ENCODE results near the gene TOMM40L. TPM values are rescaled to one million over a fixed set of nuclear protein-coding genes. Genes with fewer than 3 reads are reported as not detected.

The TOMM40L gene
- total RNA-seq, 1 donor from 2014 or later, result 11.6 TPM

DNA sequence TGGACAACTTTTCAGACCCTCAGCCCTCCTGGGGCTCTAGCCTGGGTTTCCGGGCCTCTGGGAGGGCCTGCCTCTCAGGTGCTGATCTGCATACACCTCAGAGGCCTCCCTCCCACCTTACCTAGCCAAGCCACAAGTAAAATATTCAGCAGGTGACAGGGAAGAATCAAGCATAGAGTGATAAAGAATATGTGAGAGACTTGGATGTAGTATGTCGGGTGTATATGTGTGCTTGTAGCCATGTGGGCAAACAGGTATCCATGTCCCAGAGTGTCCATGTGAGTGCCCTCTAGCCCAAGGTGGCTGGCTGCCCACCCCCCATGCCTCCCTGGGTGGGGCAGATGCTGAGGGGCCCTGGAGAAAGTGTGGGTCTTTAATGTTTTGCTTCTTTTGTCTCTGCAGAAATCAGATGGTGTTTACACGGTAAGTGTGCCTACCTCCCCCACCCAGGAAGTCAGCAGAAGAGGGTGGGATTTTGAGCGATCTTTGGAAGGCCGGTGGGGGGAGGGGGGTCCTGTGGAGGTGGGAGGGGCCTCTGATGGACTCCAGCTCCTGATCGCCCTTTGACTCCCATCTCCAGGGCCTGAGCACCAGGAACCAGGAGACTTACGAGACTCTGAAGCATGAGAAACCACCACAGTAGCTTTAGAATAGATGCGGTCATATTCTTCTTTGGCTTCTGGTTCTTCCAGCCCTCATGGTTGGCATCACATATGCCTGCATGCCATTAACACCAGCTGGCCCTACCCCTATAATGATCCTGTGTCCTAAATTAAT is 7.4 kb upstream of the TOMM40L start:
- peak overlapping the region; percentile 28 for H3K4me3 ChIP-seq
- ATAC-seq, result no peak
- TF ChIP-seq, protein P1, sequence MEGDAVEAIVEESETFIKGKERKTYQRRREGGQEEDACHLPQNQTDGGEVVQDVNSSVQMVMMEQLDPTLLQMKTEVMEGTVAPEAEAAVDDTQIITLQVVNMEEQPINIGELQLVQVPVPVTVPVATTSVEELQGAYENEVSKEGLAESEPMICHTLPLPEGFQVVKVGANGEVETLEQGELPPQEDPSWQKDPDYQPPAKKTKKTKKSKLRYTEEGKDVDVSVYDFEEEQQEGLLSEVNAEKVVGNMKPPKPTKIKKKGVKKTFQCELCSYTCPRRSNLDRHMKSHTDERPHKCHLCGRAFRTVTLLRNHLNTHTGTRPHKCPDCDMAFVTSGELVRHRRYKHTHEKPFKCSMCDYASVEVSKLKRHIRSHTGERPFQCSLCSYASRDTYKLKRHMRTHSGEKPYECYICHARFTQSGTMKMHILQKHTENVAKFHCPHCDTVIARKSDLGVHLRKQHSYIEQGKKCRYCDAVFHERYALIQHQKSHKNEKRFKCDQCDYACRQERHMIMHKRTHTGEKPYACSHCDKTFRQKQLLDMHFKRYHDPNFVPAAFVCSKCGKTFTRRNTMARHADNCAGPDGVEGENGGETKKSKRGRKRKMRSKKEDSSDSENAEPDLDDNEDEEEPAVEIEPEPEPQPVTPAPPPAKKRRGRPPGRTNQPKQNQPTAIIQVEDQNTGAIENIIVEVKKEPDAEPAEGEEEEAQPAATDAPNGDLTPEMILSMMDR (IDR thresholded peaks at IDR 0.05), result no peak
- peaks cover 19% of the 10 kb centered on the region for H3K36me3 ChIP-seq
- no peaks in the 10 kb centered on the region for H3K27me3 ChIP-seq
- intact Hi-C loops (cut with DNase I), result no loop called here
- H3K4me1 ChIP-seq, result no peaks in the 10 kb centered on the region
- no peak overlapping the region for H3K27ac ChIP-seq
- no peak for DNase-seq
- no peaks in the 10 kb centered on the region for H3K9me3 ChIP-seq

DNA sequence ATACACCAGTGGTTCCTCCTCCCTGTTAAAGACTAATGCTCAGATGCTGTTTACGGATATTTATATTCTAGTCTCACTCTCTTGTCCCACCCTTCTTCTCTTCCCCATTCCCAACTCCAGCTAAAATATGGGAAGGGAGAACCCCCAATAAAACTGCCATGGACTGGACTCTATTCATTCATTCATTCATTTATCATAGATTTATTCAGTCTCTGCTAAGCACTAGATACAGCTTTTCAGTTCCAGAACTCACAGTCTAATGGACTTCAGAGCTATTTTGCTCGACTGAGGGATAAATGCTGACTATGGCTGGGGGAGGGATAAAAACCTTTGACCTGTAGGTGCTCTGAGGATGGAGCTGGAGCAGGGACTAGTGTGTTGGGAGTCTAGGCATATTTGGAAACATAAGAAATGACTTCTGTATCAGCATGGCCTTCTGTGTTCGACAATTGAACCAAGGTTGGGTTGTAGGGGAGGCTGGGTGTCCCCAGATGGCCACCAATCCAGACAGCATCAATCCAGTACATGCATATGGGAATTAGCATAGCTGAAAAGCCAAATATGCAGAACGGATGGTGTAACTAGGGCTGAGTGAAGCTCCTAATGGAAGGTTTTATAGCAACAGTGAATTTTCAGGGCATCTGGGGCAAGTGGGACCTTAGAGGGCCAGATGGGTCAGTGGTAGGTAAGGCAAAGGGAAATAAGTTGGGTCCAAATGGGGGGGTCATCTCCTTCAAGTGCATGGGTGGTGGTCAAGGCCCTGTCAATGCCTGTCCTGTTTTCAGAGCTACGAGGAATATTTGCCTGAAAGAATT is 6.6 kb upstream of the TOMM40L start:
- H3K27me3 ChIP-seq, result no peaks in the 10 kb centered on the region
- H3K36me3 ChIP-seq, result peaks cover 11% of the 10 kb centered on the region
- H3K27ac ChIP-seq, result no peak overlapping the region
- H3K9me3 ChIP-seq, result no peaks in the 10 kb centered on the region
- TF ChIP-seq, protein P1 (IDR thresholded peaks at IDR 0.05), result no peak
- H3K4me1 ChIP-seq, result no peaks in the 10 kb centered on the region
- no peak for DNase-seq
- ATAC-seq, result no peak
- no peak overlapping the region for H3K4me3 ChIP-seq
- intact Hi-C loops (cut with DNase I), result no loop called here

DNA sequence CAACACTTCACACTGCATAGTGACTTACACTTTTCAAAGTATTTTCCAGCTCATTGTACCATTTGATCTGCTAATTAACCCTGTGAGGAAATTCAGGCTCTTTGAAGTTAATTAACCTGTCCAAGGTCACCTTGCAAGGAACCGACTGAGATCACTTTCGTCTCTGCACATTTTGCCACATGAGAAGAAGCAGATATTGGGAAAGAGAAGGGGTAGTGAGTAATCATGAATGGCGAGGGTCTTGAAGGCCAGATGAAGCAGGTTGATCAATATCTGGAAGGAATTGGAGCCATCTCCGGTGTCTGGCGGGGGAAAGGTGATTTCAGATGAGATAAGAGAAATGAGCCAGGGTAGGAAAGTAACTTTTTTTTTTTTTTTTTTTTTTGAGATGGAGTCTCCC is 5.9 kb upstream of the TOMM40L start:
- Histone ChIP-seq H3K4me3 (no peak overlapping the region), H3K27ac (no peak overlapping the region), H3K9me3 (no peaks in the 10 kb centered on the region), H3K4me1 (peaks cover 2% of the 10 kb centered on the region), H3K27me3 (no peaks in the 10 kb centered on the region), H3K36me3 (peaks cover 4% of the 10 kb centered on the region)
- intact Hi-C loops (cut with DNase I), result loop anchor here (10.0 kb wide), 1 partner anchor 165 kb away; no protein-coding TSS in a partner anchor
- TF ChIP-seq, protein P1 (IDR thresholded peaks at IDR 0.05), result no peak
- DNase-seq (no peak), ATAC-seq (no peak)

DNA sequence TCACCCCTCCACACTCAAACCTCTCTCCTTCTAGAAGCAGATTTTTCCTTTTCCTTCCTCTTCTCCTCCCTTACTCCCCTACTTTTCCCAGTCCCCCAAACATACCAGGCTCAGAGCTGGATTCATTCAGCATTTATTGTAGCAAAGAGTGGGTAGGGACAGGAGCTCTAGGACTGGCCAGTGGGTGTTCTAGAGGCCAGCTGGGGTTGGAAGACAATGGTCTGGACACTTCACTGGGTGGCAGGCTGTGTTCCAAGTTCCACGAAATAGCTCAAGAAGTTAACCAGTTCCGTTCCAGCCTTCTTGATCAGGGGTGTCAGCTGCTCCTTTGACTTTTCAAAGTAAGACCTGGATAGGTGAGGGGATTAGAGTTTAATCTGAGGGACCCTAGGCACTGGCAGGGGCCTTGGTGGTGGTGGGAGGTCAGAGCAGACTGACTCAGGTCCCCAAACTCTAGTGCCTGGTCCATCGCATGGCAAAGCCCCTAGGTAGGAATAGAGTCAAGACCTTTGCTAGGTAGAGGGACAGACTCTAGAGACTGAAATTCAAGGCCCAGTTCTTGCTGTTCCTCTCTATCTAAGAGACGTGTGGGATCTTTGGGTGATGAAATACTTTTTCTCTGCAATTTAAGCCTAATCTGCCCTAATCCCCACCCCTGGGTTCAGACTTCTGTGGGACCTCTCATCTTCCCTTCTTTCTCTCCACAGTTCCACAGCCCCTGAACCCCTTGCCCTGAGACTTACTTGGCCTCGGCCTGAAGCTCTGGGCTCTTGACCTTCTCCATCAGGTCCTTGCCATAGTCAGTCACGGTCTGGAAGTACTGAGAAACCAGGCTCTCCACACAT is 3.5 kb upstream of the TOMM40L start:
- Histone ChIP-seq H3K27ac (no peak overlapping the region), H3K27me3 (no peaks in the 10 kb centered on the region), H3K36me3 (no peaks in the 10 kb centered on the region), H3K9me3 (no peaks in the 10 kb centered on the region), H3K4me1 (peaks cover 17% of the 10 kb centered on the region), H3K4me3 (no peak overlapping the region)
- TF ChIP-seq, protein P1 (IDR thresholded peaks at IDR 0.05), result no peak
- DNase-seq, result no peak
- no peak for ATAC-seq
- intact Hi-C loops (cut with DNase I), result loop anchor here (10.0 kb wide), 1 partner anchor 162 kb away; no protein-coding TSS in a partner anchor

All from upper lobe of right lung (tissue), 1 donor.